Ecto neural progenitor cell (in vitro differentiated cells): ENCODE results near the gene MFSD8.
"Not testable (repeated sequence)": the region's sequence is repeated elsewhere in the genome, so short reads cannot be mapped to it uniquely, and the experiment has no call there.

Experiments
- DNase-seq: peaks from one replicate; pipeline ENCODE4 v3.0.0-alpha.2; 2018; ENCODE audit warnings: low spot score

MFSD8 gene, protein sequence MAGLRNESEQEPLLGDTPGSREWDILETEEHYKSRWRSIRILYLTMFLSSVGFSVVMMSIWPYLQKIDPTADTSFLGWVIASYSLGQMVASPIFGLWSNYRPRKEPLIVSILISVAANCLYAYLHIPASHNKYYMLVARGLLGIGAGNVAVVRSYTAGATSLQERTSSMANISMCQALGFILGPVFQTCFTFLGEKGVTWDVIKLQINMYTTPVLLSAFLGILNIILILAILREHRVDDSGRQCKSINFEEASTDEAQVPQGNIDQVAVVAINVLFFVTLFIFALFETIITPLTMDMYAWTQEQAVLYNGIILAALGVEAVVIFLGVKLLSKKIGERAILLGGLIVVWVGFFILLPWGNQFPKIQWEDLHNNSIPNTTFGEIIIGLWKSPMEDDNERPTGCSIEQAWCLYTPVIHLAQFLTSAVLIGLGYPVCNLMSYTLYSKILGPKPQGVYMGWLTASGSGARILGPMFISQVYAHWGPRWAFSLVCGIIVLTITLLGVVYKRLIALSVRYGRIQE

DNA sequence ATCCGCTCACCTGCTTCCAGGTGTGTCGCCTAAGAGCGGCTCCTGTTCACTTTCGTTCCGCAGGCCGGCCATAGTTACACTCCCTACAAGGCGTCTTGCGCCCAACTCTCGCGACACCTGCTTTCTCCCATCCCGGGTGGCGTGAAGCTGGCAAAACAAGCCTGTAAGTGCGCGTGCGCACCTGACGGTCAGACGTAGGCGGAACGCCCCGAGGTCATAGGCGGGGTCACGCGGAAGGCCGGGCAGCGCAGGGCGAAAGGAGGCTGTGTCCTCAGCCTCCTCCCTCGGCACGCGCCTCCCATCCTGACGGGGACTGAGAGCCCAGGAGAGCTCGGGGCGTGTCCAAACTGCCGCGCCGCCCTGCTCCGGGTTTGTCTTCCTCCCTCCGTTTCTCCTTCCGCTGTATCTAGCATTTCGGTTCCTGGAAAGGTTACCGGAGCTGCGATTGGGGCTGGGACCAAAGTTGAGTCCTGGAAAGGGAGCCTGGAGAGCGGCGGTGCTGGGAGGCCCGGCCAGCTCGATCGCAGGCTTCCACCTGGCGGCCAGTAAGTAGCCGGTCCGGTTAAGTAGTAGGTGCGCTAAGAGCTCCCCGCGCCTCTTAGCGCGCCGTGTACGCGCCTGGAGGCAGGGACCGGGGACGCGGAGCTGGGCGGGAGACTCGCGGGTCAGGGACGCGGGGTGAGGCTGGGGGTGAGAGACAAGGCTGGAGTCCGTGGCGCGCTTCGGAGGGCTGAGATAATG, at the start of gene MFSD8, which contains the start of gene ABHD18:
TSS of gene MFSD8 (minus strand) at position 112 of the 741 bp plus-strand sequence. CDS start at position 72, 40 bp downstream.
TSS of gene ABHD18 (plus strand) at position 345 of the 741 bp plus-strand sequence. CDS start 17,550 bp downstream, outside the sequence.
- peak; percentile 99 for DNase-seq

DNA sequence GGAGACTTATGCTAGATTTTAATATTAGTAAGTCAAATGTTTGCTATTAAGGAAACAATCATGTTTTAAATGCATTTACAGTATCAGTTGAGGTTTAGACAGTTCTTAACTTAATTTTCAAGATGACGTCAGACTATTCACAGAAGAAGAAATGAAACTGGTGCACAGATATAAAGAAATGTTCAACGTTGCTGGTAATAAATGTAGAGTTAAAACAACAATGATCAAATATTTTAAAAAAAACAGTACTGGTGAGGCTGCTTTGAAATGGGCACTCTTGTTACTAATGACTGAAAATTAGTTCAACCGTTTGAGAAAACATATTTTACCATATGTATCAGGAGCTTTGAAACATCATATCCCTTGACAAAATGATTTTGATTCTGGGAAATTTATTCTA, 44.5 kb upstream of the MFSD8 start:
- DNase-seq: no peak

DNA sequence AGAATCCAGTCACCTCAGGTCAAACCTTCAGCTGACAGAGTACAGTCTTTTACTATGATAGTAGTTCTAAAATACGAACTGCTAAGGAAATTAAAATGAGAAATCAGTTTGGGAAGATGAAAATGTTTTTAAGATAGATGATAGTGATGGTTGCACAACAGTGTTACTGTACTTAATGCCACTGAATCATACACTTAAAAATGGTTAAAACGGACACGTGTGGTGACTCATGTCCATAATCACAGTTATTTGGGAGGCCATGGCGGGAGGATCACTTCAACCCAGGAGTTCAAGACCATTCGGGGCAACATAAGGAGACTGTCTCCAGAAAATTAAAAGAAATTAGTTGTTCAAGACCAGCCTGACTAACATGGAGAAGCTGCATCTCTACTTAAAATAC, 41.6 kb upstream of the MFSD8 start:
- DNase-seq: no peak

DNA sequence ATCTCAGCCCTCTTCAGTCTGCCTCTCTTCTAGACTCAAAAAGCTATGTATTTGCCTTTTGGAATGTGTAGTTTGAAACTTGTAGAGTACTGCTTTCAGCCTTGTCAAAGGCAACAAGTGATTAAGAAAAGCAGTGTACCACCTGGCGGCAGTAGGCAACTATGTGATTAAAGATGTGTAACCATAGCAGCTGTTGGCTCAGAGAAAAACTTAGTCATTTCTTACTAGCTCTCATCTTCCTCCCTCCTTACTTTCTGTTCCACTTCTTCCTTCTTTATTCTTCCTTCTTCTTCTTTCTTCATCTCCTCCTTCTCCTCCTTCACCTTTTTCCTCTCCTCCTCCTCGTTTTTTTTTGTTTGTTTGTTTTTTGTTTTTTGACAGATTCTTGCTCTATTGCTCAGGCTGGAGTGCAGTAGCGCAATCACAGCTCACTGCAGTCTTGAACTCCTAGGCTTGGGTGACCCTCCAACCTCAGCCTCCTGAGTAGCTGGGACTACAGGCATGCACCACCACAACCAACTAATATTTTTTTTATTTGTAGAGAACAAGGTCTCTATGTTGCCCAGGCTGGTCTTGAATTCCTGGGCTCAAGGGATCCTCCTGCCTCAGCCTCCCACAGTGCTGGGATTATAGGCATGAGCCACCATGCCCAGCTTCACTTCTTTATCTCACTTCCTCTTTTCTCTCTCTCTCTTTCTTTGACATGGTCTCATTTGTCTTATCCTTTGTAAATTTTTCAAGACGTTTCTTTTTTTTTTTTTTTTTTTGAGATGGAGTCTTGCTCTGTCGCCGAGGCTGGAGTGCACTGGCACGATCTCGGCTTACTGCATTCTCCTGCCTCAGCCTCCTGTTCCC, 32.8 kb upstream of the MFSD8 start:
- DNase-seq: no peak

DNA sequence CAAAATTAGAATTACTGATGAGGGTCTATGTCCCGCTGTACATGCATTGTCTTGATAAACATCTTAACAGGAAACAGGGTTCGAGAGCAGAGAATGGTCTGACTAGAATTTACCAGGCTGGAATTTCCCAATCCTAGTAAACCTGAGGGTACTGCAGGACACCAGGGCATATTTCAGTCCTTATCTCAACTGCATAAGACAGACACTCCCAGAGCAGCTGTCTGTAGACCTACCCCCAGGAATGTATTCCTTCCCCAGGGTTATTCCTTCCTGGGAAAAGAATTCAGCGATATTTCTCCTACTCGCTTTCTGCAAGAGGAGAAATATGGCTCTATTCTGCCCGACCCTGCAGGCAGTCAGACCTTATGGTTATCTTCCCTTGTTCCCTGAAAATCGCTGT, 31.5 kb upstream of the MFSD8 start:
- DNase-seq: not testable (repeated sequence)

DNA sequence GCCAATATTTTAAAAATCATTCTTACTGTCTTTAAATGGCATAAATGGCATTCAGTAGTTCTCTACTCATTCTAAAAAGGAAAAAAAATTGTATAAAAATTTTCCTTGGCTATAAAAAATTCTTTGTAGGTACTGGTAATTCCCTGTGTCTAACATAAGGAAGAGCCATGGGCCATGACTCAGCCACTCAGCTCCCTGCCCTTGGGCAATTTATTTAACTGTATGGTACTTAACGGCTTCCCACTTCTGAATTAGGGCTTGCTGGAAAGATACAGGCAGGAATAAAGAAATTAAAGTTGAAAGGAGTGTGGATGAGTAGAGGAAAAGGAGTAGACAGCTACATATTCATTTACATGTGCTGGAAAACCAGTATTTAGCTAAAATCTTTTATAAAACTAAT, 30.8 kb upstream of the MFSD8 start:
- DNase-seq: no peak

DNA sequence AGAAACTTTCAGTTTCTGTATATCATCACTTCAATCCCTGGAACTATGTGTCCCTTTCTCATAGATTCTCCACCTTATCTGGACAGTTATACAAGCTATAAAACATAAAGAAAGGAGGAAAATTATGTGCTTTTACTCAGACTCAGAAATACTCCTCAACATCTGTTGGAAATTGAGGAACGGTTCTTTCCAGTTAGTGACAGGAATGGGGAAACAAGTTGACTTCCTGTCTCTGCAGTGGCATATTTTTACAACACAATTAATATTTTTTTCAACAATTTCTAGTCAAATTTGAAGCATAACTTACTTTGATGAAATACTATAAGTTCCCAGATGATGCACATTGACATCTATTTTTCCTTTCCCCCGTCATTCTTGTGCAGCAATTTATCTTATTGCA, 28.2 kb upstream of the MFSD8 start:
- DNase-seq: no peak

DNA sequence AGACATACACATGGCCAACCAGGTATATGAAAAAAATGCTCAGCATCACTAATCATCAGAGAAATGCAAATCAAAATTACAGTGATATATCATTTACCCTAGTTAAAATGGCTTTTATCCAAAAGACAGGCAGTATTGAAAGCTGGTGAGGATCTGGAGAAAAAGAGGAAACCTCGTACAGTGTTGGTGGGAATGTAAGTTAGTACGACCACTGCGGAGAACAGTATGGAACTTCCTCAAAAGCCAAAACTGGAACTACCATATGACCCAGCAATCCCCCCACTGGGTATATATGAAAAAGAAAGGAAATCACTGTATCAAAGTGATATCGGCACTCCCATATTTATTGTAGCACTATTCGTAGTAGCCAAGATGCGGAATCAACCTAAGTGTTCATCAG, 23.7 kb upstream of the MFSD8 start:
- DNase-seq: no peak

DNA sequence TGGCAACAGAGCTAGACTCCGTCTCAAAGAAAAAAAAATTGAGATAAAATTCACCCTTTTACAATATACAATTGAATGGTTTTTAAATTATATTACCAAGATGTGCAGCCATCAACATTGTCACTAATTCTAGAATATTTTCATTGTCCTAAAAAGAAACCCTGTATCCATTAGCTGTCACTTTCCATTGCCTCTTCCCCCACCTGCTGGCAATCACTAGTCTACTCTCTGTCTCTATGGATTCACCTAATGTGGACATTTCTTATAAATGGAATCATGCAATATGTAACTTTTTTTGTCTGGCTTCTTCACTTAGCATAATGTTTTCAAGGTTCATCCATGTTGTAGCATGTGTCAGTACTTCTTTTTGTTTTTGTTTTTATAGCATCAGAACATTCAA, 21.0 kb upstream of the MFSD8 start:
- DNase-seq: no peak

DNA sequence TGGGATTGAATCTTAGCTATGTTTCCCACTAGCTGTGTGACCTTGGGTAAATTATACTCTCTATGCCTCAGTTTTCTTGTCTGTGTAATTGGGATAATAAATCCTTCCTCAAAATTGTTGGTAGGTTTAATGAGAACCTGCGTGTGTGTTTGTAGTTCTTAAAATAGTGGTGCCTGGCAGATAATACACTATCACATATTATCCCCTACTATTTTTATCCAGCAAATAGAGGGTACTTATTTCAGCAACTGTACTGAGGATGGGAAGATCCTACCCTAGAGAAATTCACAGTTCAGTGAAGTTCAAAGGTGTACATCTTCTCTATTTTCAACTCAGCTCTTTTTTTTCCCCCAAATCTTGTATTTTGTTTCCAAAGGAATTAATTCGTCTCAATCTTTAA, 17.5 kb upstream of the MFSD8 start:
- no peak for DNase-seq

DNA sequence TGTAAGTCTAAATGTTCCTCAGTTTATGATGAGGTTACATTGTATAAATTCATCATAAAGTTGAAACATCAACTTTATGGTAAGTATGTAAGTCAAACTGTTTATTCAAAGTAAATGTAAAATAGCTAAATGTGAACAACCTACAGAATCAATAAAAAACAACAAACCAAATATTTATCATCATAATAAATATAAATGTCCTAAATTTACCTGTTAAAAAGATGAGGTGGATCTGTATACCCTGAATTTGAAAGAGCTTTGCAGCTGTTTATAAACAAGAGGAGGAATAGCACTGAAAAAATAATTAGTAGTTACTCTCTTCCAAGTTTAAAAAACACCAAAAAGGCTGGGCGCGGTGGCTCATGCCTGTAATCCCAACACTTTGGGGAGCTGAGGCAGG, 14.0 kb upstream of the MFSD8 start:
- no peak for DNase-seq

DNA sequence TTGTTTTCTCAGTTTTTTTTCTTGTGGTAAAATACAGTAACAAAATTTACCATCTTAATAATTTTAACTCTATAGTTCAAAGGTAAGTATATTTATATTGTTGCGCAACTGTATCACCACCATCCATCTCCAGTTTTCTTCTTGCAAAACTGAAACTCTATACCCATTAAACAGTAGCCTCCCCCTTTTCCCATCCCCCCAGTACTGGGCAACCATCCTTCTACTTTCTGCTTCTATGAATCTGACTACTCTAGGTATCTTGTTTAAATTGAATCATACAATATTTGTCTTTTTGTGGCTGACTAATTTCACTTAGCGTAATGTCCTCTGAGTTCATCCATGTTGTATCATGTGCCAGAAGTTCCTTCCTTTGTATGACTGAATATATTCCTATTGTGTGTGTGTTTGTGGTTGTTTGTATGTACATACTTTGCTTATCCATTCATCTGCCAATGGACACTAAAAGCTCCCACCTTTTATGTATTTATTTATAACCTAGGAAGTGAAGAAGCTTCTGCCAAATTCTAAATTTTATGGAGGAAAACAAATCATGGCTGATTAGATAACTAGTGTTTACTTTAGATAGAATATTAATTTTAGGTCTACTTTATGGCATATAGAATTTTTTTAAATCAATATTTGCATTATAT, 10.3 kb upstream of the MFSD8 start:
- DNase-seq: no peak

DNA sequence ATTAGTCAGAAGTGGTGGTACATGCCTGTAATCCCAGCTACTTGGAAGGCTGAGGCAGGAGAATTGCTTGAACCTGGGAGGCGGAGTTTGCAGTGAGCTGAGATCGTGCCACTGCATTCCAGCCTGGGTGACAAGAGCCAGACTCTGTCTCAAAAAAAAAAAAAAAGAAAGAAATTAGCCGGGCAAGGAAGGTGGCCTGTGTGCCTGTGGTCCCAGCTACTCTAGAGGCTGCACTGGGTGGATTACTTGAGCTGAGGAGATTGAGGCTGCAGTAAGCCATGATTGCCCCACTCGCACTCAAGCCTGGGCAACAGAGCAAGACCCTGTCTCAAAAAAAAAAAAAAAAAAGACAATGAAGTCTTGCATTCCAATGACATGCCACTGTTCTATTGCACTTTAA, 6.0 kb upstream of the MFSD8 start:
- DNase-seq: not testable (repeated sequence)

DNA sequence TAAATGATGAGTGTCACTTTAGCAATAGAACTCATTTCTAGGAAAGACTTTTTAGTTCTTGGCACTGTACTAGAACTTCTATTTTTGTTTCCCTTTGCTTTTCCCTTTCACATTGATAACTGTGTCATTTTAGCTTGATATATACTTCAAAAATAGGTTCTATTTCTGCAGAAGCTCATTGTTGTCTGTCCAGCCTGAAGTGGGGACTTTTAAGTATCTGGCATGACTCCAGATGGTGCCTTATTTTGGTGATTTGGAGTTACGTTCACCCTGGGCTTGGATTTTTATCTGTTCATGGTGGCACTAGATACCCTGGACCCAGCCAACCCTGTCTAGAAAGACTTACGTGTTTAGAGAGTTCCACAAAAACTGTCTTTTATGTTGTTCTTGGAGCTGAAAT, 3.6 kb upstream of the MFSD8 start:
- DNase-seq: no peak

DNA sequence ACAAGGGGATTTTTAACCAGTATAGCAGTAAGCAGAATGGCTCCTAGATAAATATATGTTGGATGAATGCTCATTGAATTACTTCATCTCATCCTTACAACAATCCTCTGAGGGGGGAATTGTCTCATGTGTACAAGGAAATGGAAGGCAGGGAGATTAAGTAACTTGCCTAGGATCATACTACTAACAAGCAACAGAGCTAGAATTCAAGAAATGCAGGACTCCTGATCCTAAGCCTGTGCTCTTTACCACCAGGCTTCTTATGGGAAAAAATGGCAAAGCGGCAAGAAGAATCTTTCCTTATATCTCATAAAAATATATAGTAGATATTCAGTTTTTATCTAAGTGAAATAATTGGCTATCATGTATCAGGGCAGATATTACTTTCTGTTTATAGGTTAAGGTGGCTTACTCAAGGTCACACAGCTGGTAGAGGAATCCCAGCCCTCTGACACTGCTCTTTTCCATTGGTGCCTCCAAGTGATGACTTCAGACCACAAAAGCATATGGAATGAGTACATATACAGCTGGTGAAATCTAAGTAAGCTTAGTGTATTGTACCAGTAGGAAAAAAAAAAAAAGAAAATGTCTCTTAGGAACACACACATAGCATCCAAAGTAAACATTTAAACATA, 2.3 kb upstream of the MFSD8 start:
- no peak for DNase-seq

DNA sequence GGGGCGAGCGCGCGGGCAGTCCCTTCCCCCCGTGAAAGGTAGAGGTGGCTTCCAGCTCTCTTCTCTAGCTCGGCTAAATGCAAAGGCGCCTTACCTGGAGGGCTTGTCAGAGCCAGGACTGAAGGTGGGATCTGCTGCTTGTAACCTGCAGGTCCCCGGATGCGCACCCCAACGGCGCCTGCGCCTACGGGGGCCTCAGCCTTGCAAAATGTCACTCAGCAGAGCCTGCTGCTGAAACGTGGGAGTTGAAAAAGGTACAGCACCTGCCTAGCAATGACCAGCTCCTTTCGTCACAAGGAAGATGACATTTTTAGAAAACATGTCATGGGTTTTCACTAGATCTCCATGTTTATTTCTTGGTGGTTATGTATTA, 816 bp upstream of the MFSD8 start:
- DNase-seq: no peak

DNA sequence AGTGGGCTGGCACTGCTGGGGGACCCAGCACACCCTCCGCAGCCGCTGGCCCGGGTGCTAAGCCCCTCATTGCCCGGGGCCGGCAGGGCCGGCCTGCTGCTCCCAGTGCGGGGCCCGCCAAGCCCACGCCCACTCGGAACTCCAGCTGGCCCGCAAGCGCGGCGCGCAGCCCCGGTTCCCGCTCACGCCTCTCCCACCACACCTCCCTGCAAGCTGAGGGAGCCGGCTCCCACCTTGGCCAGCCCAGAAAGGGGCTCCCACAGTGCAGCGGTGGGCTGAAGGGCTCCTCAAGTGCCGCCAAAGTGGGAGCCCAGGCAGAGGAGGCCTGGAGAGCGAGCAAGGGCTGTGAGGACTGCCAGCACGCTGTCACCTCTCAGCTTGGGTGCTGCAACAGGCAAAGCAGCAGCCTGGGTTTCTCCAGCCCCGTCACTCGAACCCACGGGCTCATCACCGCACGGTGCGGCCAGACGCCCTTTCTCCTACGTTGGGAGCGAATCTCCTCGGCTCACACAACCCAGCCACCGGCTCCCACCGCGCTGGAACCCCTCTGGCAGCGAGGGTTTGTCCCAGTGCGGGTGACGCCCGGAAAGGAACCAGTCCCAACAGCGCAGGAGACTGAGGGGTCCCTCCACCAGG, 429 bp downstream of the MFSD8 start:
- not testable (repeated sequence) for DNase-seq

DNA sequence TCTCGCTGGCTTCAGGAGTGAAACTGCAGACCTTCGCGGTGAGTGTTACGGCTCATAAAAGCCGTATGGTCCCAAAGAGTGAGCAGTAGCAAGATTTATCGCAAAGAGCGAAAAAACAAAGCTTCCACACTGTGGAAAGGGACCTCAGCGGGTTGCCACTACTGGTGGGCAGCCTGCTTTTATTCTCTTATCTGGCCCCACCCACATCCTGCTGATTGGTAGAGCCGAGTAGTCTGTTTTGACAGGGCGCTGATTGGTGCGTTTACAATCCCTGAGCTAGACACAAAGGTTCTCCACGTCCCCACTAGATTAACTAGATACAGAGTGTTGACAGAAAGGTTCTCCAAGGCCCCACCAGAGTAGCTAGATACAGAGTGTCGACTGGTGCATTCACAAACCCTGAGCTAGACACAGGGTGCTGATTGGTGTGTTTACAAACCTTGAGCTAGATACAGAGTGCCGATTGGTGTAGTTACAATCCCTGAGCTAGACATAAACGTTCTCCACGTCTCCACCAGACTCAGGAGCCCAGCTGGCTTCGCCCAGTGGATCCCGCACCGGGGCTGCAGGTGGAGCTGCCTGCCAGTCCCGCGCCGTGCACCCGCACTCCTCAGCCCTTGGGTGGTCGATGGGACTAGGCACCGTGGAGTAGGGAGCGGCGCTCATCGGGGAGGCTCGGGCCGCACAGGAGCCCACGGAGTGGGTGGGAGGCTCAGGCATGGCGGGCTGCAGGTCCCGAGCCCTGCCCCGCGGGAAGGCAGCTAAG, 1.2 kb downstream of the MFSD8 start:
- DNase-seq: not testable (repeated sequence)

DNA sequence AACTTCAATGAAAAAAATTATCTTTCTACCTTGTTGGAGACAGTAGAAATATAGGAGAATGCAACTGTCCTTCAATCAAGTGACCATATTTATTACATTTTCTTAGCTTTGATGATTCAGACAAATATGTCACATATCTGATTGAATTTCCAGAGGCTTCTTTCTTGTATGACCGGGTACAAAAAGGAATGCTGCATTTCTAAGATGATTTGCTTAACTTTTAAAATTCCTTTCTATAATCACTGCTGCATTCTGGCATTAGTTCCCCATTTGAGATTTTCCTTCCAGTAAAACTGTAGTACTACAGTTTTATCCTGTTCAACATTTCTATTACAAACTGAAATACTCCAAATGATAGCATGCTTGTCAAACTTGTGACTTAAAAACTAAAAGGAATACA, 5.2 kb downstream of the MFSD8 start:
- DNase-seq: no peak

DNA sequence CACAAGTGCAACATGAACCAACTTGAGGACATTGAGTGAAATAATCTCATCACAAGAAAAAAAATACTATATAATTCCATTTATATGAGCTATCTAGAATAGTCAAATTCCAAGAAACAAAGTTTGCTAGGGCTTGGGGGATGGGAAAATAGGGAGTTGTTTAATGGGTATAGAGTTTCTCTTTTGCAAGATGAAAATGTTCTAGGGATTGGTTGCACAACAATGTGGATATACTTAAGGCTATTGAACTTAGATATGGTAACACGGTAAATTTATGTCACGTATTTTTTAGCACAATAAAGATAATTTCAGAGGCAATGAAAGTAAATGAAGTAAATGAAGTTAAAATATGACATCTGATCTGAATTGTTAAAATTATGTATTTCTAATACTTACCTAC, 7.9 kb downstream of the MFSD8 start:
- DNase-seq: no peak
